NCI-H446 (cell line): ENCODE measurements around the gene ATP5PD.
"Not testable (repeated sequence)": the region's sequence is repeated elsewhere in the genome, so short reads cannot be mapped to it uniquely, and the experiment has no call there.

Experiments used
- DNase-seq, 2 experiments: peaks; one replicate each; lab custom pipeline; 2025; lab: John Stamatoyannopoulos, UW

The ATP5PD gene

DNA sequence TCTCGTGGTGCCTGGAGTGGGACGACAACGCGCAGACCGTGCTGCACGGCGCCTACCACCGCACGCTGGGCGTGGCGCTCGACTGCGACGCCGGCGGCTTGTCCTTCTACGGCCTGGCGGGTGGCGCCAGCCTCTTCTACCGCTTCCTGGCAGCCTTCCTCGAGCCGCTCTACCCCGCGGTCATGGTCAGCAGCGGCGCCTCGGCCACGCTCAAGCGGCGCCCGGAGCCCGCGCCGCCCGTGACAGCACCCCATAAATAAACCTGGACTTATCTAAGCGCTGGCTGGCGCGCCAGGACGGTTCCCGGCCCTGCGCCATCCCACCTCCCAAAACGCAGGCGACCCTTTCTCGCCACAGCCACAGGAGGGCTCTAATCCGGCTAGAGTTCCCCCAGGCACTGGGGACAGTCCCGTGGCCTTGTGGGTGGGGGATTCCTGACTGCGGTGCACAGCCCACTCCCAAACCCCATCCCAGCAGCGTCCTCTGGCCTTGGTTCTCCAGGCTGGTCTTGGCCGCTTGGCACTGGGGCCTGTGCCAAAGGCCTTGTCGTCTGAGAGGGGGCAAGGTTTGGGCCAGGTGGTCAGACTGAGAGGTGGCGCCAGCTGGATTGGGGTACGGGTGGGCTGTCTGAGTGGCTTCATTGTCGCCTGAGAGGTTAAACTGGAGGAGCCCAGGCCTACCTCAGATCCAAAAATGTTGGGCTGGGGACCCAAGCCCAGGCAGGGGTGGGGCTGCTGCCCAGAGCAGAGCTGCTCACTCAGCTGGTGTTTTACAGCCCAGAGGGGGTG lies 30.9 kb upstream of the ATP5PD start:
- no peak for DNase-seq

DNA sequence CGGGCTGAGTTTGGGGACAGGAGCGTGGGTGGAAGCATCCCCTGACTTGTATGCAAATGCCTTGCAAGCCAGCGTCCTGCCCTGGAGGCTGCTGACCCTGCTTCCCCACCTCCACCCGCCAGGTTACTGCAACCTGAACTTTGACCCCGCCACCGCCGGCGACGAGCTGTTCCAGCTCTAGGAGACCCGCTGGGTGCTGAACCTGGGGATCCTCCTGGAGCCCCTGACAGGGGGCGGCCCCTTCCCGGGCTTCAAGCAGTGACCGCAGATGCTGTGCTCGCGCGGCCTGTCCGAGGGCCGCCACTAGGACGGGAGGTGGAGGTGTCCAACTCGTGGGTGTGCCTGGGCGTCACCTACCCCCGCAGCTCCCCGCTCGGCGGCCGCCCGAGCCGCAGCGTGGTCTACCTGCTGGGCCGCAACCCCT lies 30.3 kb upstream of the ATP5PD start:
- no peak for DNase-seq

DNA sequence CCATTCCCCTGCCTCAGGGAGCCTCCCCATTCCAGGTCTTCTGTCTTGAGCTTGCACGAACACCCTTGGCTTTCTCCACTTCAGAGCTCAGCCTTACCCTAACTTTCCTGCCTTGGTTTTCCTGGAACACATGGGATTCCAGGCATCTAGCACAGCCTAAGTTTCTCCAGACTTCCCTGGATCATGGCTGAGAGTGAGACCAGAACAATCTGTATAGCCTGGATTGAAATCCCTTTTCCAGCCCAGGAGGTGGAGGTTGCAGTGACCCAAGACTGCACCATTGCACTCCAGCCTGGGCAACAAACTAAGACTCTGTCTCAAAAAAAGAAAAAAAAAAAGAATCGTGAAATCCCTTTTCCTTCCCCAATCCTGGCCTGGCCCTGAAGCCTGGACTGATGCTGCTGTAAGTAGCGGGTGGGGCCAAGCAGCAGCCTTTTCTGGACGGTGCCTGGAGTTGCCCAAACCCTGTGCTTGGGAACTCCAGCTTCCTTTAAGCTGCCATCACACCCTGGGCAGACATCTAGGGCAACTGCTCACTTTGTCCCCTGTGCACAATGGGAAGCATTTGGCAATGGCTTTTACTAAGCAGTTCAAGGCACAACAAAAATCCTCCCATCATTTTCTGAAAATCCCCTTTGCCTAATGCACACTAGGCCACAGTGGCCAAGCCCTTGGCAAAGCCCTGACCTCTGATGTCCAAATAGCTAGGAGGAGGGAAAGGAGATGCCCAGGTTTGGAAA lies 29.0 kb upstream of the ATP5PD start:
- DNase-seq: no peak

DNA sequence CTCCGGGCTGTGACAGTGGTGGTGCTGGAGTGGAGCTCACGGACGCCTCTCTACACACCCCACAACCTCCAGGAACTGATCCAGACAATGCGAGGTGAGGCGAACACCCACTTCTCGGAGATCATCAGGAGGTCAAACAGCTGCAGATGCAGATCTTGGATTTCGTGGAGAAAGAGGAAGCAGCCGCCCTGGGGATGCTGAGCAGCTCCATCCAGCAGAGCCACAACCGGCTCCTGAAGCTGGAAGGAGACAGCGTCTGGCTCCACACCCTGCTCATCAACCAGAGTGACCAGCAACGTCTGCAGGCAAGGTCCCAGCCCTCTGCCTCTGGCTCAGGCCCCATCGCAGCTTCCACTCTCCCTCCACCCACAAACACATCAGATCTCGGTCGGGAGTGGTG lies 27.8 kb upstream of the ATP5PD start:
- DNase-seq: no peak

DNA sequence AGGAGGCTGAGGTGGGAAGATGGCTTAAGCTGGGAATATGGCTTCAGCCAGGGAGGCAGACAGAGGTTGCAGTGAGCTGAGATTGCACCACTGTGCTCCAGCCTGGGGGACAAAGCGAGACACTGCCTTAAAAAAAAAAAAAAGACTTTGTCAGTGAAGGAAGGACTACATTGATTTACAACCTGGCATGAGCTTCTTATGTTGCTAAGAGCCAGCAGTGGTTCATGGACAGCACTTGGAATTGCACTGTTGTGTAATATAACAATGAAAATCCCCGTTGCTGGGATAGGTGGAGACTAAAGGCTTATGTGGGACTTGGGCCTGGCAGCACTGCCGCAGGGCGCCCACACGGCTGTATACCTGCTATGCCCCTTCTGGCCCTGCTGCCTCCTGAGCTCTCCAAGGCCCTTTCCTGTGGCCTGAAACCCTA lies 26.9 kb upstream of the ATP5PD start:
- DNase-seq: no peak

DNA sequence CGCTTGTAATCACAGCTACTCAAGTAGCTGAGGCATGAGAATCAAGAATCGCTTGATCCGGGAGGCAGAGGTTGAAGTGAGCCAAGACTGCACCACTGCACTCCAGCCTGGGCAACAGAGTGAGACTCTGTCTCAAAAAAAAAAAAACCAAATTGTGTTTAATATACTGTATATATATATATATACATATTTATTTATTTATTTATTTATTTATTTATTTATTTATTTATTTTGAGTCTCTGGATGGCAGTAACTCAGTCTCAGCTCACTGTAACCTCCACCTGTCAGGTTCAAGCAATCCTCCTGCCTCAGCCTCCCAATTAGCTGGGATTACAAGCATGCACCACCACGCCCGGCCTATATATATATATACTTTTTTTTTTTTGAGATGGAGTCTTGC lies 26.1 kb upstream of the ATP5PD start:
- DNase-seq: not testable (repeated sequence)

DNA sequence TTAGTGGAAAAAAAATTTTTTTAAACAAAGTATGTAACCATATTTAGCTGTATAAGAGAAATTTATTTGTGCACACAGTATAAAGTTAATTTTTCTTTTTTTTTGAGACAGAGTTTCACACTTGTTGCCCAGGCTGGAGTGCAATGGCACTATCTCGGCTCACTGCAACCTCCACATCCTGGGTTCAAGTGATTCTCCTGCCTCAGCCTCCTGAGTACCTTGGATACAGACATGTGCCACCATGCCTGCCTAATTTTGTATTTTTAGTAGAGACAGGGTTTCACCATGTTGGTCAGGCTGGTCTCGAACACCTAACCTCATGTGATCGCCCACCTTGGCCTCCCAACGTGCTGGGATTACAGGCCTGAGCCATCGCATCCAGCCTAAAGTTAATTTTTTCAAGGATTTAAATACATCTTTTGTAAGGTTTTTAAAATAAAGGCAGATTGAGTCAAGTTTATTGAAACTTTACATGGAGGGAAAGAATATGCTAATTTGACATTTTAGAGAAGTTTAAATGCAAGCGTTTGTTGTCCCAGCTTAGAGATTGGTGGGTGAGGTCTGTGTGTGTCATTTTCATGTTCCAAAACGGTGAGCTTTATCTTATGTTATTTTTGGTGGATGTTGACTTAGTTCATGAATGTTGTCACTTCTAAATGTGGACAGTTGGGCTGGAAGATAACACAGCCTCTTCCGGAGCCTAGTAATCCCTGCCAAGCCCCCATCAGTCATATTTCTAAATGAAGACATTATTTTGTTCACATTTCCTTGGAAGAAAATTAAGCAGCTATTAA lies 24.9 kb upstream of the ATP5PD start:
- DNase-seq: not testable (repeated sequence)

DNA sequence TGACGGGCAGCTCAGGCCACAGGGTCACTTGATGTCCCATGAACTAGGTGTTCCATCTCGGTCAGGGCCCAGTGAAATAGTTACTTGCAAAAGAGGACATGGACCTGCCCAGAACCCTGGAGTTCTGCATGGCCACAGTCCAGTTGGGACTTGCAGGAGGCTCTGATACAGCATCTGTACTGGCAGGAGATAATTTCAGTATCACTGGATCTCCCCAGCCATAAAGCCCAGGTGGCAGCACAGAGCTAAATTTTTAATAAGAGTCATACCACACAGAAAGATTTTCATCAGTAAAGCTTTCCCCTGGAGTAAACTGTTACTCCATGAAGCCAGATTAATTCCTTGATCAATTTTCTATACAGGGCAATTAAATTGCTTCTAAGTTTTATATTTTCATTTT lies 23.0 kb upstream of the ATP5PD start:
- no peak for DNase-seq

DNA sequence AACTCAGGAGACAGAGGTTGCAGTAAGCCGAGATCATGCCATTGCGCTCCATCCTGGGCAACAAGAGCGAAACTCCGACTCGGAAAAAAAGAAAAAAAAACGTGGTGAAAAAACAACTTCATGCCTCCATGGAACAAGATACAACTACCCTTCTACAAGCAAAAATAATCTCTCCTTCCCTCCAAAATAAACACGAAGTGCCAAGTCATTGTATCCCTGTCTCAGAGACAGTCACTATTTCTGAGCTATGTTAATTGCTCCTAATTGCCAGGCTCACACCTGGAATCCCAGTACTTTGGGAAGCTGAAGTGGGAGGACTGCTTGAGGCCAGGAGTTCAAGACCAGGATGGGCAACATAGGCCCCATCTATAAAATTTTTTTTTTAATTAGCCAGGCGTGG lies 22.0 kb upstream of the ATP5PD start:
- no peak for DNase-seq

DNA sequence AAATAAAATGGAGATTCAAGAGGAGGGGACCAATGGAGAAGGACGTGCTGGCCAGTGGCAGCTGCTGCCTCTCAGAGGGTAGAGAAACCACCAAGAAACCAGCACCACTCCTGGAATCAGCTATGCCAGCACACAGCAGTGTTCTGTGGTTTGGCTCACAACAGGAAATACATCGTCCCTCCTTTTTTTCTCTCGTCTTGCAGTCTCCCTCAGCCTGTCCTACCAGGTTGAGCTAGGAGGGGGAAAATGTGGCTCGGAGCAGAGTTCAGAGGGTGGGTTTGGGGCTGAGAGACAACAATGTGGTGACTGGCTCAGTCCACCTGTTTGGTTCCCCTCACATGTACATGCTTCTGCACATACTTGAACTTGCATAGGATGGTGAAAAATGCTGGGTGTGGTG lies 21.1 kb upstream of the ATP5PD start:
- DNase-seq: no peak

DNA sequence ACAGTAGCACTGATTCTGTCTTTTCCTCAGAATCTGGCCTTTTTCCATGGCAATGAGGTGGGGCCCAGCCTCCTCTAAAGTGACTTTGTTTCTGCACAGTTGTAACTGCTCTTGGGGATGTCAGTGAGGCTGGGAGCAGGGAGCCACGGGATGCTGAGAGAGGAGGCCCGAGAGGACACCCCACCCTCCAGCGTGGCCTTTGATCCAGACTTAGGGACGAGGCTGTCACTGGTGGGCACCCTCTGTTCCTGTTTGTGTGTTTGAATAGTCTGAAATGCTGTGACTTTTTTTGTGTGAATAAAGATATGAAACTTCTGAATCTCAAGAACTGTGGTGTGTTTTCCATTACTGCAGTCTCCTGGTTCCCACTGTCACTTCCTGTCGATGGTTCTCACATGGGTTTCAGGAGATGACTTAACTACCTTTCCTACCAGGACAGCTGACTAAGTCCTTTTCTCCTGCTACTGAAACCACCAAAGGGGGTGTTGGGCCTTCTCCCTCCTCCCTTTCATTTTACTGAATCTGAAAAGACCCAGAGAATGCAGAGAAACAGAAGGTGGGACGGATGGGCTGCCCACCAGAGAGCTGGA lies 18.9 kb upstream of the ATP5PD start:
- DNase-seq: no peak

DNA sequence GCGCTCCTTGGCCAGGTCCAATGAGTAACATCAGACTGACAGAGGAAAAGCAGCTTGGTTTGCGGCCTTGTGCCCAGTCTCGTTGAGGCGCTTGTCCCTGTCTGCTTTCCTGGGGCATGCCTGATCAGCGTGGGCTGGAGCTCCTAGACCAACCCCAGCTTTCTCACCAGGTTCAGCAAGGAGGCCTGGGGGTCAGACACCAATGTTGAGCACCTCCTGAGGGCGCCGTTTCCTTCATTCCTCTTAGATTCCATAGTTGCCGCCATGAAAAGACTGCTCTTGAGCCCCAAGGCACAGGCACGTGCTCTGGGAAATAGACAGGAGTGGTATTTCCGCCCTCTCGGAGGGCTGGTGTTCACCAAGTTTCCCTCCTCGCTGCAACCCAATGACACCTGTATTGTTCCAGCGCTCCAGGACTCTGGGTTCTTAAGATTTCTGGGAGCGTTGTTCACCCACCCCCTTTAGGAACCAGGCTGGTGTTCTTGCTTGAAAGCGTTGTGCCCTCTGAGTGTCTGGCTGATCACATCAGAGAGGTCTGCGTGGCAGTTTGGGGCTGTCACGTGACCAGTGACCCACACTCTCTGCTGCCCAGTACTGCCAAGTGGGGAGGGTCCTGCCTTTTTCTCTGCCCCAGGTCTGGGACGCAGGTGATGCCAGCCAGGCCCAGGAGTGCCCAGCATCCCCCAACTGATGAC lies 18.2 kb upstream of the ATP5PD start:
- no peak for DNase-seq

DNA sequence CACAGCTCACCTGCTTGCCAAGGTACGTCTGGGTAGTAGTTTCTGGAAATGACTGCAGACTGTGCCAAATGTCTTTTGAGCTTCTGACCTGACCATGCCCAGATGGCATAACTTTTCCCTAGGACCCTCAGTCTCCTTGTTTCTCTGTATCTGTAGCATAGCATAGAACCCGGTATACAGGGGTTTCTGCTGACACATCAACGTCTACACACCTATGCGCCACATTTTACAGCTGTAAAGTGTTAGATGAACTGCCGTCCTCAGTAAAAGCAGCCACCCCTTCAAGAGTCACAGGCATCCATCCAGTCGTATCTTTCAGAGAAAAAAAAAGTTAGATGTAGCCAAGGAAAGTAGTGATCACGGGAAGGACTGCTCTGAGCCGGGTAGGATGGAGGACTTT lies 17.7 kb upstream of the ATP5PD start:
- DNase-seq: no peak

DNA sequence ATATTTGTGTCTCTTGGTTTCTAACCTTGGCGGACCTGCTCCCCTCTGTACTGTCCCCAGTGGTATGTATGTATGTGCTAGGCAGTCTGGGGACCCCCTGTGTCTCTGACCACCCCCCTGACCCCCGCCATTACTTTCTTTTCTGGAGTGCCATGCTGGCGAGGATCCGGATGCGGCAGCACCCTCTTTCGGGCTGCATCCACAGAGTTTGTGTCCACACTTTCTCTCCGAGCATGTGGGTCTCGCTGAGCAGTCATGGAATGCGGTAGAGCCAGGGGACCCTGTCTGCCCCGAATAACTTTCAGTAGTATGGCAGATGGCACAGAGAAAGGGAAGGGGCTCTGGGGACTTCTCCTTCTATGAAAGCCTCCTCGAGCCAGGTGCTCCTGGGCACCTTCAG lies 17.3 kb upstream of the ATP5PD start:
- no peak for DNase-seq

DNA sequence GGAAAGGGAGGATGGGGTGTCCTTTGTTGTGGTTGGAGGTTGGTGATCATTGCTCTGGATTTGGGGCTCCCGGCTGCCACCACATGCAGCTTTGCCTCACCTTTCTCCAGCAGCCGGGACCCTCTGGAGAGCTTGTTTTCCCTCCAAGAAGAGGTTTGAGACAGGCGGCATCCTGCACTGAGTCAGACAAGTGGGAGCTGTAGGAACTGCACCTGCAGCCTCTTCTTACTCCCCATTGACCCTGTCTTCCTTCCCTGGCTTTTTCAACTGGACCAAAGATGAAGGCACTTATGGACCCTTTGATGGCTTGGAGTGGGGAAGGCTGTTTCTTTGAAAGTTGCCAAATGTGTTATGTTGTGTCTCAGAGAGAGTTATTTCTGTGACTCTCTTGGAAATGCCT lies 16.9 kb upstream of the ATP5PD start:
- DNase-seq: no peak

DNA sequence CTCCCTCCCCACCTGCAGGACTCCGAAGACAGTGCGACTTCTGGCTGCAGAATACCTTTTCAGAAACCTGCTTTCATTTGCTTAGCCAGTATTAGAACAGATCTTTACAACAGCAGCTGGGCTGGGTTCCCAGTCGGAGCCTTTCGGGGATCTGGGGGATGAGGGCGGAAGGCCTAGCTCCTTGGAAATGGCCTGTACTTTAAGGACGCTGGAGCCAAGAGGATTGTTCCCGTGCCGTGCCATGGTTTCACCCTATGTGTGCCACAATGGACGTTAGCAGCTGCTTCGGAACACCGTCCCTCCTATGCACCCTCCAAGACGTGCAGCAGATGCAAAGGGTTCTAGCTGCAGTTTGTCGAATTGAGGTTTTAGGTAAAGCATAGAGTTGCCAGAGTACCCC lies 16.4 kb upstream of the ATP5PD start:
- no peak for DNase-seq

DNA sequence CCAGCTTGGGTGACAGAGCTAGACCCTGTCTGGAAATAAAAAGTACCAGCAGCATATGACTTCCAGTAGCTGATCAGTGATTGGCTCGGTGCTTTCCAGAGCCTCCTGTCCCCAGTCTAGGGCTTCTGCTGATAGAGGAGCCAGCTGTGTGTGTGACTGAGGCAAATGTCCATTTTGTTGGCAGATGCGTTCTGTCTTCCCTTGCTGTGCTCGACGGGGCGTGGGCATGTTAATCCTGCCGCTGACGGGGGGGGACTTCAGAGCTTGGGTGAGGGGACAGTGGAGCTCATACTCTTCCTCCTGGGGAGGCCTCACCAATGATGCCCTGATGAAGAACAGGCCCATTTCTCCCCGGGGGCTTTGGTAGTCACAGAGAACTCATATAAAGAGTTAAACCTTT lies 14.8 kb upstream of the ATP5PD start:
- DNase-seq: no peak

DNA sequence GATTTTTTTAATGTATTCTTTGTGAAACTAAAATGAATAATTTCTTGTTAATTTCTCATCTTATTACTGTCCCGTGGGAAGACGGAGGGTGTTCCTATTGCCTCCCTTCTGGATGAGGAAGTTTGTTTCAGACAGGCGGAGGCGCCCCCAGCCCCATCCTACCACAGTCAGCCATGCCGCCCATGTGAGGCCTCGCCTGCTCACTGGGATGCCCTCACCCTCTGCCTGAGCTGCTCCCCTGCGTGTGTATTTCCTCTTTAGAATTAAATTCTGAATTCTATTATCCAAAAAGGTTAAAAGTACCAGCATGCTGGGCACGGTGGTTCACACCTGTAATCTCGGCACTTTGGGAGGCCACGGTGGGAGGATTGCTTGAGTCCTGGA lies 14.3 kb upstream of the ATP5PD start:
- no peak for DNase-seq

DNA sequence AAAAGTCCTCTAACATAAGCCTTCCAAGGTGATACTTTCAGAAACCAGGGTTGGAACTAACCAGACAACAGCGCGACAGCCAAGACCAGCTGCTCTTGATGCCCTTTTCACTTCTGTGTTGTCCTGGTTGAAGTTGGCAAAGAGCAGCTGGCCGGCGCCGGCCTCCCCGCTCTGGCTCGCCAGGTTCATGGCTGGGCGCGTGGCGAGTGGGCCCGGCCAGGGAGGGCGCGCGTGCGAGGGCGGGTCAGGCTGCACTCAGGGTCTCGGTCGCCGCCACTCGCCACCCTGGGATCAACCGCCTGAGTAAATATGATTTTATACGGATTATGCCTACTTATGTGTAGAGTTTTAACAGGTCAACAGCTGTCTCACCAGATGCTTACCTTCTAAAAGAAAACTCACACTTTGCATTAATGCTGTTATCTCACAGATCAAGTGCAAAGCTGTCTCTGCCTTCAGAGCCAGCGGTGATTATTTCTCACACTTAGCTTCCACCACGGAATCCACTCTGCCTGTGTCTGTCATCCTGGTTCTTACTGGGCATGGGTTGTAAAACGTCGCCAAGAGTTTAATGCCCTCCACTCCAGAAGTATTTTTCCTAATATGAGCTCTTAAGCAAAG lies 13.8 kb upstream of the ATP5PD start:
- no peak for DNase-seq

DNA sequence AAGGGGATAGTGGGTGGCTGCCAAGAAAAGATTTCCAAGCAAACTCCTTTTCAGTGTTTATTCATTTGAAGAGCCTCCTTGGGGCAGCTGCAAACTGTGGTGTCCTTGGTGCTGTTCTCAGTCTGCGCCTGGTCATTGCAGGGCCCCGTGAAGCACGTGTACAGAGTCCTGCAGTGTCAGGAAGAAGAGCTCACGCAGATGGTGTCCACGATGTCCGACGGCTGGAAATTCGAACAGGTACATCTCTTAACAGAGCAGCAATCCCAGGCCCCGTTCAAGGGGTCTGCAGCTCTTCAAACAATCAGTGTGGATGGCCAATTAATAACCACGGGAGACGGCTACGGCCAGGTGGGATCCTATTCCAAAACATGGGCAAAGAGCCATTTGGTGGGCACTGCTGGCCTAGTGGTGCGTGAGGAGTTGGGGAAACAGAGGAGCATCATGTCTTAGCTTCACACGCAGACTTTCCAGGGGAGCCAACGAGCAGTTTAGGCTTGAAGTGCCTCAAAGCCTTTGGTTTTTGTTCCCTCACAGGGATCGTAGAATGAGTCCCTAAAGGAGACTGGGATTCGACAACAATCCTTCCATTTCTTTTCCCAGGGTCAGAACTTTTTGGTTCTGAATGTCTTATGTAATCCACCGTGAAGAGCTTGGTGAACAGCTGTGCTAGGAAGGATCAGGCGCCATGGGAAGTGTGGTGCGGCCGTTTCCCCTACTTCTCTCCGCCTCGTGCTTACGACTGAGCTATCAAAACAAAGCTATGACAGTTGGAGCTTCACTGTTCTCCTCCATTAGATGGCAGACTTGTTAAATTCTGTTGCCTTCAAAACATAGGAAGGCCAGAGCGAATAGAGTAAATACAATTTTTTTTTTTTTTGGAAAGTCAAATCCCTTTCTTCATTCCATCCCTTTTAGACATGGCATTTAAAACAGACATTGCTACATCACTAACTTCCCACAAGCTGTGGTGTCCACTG lies 12.9 kb upstream of the ATP5PD start:
- no peak for DNase-seq
